GM04504 (cell line): ENCODE measurements around the gene CFAP97.
"Not testable (repeated sequence)": the region's sequence is repeated elsewhere in the genome, so short reads cannot be mapped to it uniquely, and the experiment has no call there.

ENCODE experiments used
- DNase-seq: peaks from one replicate; pipeline ENCODE4 v3.0.0-alpha.2; 2012; ENCODE audit warnings: low read depth

The CFAP97 gene

DNA sequence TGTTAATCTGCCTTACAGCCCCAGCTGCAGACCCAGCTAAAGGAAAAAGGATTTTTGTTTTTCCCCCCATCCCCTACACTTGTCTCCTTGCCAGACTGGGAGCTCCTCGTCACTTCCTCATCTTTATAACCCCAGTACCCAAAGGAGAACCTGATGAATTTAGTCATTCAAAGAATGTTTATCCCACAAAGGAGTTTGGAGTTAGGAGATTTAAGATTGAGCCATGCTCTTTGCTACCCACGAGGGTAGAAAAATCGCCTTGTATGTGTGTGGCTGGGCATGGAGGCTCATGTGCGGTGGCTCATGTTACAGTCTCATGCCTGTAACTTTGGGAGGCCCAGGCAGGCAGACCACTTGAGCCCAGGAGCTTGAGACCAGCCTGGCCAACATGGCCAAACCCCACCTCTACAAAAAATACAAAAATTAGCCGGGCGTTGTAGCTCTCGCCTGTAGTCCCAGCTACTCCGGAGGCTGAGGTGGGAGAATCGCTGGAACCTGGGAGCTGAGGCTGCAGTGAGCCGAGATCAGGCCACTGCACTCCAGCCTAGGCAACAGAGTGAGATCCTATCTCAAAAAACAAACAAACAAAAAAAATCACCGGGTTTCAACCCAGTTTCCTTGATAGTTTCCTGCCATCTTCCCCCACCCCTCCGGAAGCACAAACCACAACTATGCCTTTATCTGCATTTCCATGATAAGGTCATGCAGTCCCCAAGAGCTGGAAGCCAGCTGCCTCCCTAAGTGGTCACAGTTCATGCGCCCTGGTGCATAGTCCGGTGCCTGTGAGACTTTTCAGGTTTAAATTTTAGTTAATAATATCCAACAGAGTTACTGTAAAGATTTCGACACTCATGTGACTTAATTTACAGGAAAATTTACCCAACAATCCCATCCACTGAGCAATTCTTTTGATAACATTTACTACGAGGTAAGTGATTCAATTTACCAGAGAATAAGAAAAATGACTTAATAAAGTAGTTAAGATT, 1.5 kb downstream of the CFAP97 start:
- no peak for DNase-seq

DNA sequence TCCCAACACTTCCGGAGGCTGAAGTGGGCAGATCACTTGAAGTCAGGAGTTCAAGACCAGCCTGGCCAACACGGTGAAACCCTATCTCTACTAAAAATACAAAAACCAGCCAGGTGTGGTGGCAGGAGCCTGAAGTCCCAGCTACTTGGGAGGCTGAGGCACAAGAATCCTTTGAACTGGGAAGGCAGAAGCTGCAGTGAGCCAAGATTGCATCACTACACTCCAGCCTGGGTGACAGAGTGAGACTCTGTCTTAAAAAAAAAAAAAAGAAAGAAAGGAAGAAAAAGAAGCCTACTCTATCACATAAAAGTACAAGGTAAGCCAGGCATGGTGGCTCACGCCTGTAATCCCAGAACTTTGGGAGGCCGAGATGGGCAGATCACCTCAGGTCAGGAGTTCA, 5.6 kb downstream of the CFAP97 start:
- not testable (repeated sequence) for DNase-seq

DNA sequence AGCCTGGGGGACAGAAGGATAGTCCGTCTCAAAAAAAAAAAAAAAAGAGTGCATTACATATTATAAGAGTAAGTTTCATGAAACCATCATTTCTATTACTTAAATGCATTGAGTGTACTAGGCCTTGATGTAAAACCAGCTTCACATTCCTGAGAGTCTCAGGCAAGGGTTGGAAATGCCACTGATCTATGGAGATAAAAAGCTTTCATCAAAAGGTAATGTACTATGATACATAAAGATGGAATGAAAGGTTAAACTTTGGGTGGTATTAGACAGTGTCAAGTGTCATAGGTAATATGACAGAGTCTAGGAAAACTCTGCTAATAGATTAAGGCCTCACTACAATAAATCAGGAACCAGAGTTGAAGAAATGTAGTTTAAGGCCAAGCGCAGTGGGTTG, 7.4 kb downstream of the CFAP97 start:
- no peak for DNase-seq

DNA sequence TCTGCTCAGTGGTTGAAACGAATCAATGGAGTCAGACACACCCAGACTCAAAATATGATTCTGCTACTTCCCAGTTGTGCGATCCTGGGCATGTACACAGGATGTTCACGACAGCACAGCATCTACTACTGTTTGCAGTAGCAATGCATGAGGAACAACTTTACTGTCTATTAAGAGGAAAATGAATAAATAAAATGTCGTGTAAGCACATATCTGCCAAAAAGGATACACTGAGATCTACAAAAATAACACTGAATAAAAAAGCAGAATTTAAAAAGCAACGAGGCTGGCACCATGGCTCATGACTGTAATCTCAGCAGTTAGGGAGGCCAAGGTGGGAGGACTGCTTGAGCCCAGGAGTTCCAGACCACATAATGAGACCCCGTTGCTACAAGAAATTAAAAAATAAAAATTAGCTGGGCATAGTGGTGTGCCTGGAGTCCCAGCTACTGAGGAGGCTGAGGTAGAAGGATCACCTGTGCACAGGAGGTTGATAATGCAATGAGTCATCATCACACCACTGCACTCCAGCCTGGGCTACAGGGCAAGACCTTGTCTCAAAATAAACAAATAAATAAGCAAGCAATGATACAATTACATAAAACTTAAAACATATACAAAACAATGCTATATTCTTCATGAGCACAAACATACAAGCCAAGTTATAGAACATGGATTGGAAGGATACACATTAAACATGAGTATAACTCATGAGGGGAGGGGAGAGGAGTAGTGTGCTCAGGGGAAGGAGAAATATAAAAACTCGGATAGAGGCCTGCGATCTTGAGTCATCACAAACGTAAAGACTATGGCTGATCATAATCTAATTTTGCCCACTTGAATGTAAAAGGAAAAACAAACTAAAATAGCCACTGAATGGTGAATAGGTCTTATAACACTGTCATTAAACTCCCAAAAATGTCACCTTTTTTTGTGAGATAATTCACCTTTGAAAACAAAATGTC, 8.6 kb downstream of the CFAP97 start:
- no peak for DNase-seq

DNA sequence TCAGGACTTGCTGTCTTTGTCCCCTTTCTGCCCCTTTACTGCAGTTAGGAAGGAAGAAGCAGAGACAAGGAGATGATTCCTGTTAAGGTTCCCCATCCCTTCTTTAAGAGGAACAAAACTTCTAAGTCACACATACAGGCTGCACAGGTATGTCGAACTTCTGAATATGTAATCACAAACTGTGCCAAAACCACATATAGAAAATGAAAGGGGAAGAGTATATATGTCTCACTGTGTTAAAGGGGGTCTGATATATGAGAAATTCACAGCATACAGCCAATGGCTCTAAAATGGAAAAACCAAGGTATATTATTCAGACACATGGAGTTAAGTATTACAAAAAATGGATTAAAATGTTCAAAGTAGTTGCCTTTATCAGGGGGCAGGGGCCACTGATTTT, 11.7 kb downstream of the CFAP97 start:
- no peak for DNase-seq

DNA sequence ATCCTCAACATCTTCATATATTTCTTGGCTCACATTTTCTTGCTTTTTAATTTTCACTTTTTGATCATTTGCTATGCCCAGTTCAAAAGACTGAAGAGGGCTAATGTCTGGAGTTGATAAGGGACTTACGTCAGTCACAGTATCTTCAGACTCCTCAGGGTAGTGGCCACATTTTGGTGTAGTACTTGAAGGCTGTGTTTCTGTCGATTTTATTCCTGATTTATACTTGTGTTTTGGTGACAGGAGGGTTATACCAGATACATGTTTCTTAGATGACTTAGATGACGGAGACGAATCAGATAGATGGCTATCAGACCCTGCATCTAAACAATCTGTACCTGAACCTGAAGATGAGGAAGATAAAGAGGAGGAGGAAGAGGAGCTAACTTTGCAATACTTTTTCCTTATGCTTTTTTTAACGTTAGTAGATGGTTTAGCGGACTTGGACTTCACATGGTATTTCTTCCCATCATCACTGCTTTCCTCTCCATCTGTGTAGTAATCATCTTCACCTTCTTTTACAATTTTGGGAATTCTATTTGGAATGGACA, 13.4 kb downstream of the CFAP97 start:
- no peak for DNase-seq

DNA sequence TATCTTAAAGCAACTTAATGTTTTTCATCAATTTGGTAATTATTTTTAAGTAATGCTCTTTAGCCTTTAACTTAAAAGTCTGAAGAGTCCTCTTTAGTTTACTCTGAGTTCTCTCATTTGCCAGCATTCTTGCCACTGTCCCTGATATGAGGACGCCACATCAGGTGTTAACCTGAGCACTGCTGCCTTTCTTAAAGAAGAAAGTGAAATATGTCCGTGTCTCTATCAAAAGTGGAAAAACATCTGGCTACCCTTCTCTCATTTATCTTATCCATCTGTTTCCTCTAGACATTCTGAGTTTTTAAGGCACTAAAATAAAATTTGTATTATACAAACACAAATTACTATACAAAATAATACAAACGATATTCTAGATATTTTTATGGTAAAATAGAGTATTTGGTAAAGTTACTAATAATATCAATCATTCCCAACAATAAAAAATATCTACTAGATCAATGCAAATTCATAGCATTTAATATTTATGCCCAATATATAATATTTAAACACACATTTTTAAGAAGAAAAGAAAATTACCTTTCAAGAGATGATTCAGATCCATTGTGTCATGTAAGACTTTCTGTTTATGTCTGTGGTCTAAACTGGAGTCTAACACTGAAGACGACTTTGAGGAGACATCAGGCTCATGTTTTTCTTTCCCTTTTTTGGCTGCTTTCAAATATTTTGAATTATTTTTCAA, 14.0 kb downstream of the CFAP97 start:
- no peak for DNase-seq

DNA sequence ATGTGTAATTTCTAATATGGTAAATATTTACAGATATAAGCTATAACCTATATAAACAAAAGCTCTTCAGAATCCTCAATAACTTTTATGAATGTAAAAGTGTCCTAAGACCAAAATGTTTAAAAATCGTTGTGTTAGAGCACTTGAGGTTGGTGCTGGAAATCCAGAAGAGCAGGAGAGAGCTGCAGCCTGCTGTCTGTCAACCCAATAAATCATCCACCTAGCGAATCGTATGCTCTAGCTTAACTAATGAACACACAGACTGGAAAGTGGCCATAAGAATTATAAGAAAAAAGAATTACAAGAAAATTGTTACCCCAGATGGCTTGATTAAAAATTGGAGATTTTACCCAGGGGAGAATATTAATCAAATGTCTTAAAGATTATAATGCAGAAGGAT, 17.0 kb downstream of the CFAP97 start:
- no peak for DNase-seq

DNA sequence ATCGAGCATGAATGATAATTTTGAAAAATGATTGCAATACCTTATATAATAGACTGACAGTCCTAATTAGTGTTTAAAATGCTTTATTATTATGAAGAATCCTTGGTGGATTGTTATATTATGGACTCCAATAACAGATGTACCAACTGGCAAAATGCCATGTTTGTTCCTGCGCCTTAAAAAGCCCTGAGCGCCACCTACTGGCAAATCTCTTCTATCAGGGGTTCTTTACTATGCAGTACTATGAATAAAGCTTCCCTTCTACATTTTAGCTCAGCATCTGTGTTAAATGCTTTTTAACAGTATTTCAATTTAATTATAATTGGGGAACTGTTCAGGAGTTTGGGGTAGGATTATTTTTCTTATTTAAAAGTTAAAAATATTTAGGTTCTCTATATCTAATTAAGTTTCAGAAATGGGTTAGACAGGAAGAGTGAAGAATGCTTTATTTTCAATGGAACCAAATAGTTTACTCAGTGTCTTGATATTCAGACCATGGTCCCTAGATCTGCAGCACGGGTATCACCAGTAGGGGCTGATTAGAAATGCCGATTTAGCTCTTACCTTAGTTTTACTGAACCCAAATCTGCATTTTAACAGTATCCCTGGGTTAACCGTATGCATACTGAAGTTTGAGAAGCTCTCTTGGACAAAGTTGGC, 20.0 kb downstream of the CFAP97 start:
- peak; percentile 75 for DNase-seq

DNA sequence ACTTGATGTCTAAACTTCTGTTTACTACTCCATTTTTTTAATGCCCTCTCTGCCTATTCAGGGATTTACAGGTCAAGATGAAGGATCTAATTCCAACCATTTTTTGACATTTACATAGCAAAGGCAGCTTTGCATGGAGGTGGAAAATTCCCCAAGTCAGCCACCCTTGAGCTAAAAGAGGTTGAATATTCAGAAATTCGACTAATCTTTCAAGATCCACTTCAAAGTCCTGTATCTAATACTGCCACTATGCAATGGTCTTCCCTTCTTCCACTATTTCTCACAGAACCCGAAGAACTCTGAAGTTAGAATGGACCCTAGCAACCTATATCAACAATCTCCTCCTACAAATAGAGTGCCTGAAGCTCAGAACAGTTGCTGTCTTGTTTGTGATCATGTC, 21.6 kb downstream of the CFAP97 start:
- DNase-seq = no peak

DNA sequence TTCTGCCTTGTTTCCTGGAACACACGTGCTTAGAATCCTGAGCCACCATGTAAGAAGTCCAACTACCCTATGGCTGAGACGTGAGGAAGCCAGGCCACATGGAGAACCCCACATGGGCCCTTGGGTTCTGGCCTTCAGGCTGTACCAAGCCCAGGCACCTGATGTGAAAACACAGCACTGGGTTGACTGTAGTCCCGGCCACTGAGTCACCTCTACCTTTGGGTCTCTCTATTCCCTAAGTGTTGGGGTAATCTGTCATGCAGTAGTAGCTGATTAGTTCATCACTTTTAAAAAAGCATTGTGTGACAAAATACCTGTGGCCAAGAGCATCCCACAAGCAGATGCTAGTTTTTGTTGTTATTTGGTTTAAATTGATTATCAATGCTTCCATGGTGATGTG, 24.3 kb downstream of the CFAP97 start:
- DNase-seq = no peak

DNA sequence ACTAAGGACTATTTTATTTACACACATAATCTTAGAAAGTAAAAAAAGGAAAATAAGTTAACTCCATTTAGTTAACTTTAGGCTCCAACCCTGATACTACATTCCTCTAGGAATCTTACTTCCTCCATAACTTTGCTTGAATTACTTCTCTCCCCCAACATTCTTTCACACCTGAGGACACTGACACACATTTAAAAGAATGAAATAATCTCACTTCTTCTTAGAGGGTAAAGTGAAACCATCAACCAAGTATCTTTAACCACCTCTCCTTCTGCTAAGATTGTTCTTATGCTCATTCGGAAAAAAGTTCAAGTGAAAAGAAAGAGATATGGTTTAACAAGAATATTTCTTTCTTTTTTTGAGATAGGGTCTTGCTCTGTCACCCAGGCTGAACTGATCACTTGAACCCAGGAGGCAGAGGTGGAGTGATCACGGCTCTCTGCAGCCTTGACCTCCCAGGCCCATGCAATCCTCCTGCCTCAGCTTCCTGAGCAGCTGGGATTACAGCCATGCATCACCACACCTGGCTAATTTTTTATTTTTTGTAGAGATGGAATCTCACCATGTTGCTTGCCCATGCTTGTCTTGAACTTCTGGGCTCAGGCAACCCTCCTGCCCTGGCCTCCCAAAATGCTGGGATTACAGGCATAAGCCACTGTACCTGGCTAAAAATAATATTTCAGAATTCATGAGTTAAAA, 32.3 kb downstream of the CFAP97 start:
- DNase-seq = no peak

DNA sequence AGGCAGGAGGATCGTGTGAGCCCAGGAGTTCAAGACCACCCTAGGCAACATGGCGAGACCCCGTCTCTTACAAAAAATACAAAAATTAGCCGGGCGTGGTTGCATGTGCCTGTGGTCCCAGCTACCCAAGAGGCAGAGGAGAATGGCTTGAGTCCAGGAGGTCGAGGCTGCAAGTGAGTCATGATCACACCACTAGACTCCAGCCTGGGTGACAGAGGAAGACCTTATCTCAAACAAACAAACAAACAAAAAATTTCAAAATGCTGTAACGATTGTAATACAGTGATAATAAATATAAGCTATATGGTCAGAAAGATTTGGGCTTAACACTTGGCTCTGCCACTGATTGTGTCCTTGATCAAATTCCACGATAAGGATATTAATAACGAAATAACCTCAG, 36.6 kb downstream of the CFAP97 start:
- no peak for DNase-seq

DNA sequence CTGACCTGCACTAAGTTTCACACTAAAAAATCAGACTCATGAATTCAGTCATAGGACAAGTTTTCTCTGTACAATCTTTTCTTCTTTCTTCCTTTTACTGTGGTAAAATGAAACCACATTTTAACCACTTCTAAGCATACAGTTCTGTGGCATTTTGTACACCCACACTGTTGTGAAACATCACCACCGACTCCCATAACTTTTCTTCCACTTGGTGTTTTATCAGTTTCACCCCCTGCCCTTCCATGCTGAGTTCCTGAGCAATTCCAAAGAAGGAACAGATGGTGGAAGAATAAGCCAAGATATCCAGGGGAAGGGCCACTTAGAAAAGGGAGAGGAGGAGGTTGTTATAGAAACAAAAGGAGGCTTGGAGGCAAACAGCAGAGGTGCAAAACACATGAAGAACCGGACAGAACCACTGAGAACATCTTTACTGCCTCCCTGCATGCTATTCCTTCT, 38.2 kb downstream of the CFAP97 start:
- DNase-seq = no peak

DNA sequence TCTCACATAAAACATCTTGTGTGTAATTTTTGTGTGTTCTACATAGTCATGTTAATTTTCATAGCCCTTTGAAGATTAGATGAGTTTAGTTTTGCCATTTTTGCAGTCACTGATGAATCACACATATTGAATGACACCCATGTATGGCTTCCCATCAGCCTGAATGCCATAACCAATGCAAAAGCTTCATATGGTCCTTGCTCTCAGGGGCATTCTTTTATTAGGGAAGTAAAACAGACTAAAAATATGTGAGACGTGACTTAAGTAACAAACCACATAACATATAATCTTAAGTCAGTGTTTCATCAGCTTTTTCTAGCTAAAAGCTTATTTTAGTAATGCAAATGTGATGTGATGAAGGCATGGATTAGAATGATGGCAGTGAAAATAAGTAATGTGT, 52.5 kb downstream of the CFAP97 start:
- DNase-seq = no peak

DNA sequence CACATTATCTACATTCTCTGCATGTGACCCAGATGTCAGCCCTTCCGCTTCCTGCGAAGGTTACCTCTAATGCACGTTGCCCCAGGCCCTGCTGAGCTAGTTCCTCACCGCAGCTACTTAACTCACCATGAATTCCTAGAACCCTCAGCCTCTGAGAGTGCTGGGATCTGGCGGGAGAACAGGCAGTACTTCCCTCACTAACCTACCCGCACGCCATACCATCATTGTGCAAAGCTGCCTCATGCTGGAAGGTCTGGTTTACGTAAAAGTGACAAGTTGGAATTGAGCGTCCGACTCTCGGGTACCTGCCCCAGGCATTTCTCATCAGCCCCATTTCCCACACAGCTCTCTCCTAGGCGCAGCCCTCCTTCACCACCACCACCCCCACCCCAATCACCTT, 54.4 kb downstream of the CFAP97 start:
- no peak for DNase-seq

DNA sequence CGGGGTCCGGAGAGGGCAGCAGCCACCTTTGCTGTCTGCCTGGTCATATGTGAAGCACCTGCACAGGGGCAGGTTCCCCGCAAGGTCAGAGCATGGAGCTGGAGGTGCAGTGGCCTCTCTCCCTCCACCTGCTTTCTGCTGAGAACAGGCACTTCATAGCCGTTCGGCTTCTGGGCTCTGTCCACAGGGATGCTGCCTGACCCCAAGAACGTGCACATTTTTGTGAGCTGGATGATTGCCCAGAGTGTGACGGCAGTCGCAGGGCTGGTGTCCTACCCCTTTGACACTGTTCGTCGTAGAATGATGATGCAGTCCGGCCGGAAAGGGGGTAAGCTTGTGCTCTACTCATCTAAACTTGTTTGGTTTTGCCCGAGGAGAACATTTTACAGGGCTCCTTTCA, 58.2 kb downstream of the CFAP97 start:
- DNase-seq = no peak

DNA sequence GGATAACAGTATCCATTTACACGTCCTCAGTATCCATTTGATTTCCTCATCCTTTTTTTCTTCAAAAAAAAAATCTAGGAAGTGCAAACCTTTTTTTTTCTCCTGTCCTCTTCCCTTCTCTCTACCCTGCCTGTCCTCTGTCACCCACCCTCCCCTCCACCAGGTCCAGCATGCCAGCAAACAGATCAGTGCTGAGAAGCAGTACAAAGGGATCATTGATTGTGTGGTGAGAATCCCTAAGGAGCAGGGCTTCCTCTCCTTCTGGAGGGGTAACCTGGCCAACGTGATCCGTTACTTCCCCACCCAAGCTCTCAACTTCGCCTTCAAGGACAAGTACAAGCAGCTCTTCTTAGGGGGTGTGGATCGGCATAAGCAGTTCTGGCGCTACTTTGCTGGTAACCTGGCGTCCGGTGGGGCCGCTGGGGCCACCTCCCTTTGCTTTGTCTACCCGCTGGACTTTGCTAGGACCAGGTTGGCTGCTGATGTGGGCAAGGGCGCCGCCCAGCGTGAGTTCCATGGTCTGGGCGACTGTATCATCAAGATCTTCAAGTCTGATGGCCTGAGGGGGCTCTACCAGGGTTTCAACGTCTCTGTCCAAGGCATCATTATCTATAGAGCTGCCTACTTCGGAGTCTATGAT, 59.1 kb downstream of the CFAP97 start:
- no peak for DNase-seq

DNA sequence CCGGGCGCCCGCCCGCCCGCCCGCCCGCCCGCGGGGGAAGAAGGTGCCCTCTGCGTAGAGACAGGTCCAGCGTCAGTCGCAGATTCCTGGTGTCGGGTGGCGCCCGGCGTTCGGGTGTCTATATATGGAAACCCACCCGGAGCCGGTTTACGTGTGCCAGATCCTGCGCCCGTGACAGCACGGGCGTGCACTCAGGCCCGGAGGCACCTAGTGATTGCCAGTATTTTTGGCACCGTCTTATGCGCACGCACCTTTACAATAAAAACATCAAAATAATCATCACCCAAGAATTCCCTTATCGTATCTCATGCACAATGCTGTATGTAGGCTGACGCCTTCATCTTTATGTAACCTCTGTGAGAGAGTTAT, 60.2 kb downstream of the CFAP97 start:
- DNase-seq = no peak

DNA sequence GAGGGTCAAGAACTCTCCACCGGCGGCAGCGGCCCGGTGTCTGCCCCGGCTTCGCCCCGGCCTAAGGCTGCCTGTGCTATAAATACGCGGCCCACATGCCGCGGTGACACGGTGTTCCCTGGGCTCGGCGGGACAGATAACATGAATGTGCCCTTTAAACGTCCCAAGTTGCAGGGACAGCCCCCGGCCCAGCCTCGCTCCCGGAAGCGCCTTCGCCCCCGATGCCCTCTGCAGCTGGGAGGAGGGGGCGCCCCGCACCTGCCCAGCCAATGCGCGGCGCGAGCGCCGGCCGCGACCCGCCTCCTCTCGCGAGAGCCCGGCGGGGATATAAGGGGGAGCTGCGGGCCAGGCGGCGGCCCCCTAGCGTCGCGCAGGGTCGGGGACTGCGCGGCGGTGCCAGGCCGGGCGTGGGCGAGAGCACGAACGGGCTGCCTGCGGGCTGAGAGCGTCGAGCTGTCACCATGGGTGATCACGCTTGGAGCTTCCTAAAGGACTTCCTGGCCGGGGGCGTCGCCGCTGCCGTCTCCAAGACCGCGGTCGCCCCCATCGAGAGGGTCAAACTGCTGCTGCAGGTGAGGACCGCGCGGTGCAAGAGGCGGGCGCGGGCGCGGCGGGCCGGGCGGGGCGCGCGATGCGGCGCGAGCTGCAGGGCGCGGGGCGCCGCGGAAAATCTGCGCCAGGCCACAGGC, 60.7 kb downstream of the CFAP97 start, which contains the start of gene SLC25A4:
TSS of gene SLC25A4 (plus strand) at position 355 of the 689 bp plus-strand sequence. CDS start at position 462, 107 bp downstream.
- peak; percentile 52 for DNase-seq
